GM19468 (cell line): ENCODE data around the gene MSH5.

Experiments
- ATAC-seq: cut with Tn5 transposase; IDR thresholded peaks from one replicate; pipeline ENCODE4 v1.9.1; 2021; ENCODE audit warnings: mild to moderate bottlenecking, moderate library complexity, moderate number of reproducible peaks; ENCODE audit not compliant: unreplicated experiment; ENCODE audit errors: extremely low read depth

Gene MSH5

DNA sequence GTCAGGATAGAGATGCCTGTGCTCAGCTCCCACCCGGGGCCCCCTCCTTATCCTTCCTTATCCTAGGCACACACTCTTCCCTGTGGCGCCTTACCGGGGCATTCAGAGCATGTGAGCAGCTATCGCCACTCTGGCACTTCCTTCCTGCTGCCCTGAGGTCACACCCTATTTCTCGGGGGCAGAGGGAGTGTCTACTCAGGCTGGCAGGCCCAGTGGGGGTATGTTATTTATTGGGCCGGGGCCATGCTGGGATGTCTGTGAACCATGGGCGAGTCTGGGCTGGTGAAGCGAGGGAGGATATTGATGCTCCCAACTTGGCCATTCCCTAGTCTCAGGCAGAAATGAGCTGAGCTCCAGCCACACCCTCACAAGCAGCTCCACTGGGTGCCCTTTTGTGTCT lies 28.6 kb upstream of the MSH5 start:
- ATAC-seq: no peak

DNA sequence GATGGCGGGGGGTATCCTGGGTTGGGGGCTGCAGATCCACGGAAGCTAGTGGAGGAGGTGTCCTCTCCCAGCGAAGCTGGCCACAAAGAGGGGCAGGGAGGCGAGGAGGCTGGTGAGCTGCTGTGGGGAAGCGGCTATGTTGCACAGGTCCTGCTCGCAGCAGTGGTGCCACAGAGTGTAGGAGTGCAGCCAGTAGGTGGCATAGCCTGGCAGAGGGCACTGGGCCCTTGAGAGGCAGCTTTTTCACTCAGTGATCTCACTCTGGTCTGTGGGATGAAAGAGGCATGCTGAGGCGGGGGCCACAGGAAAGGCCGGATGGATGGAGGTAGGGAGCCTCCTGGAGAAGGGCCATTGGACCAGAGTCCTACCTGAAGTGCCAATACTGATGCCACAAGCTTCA lies 27.5 kb upstream of the MSH5 start:
- ATAC-seq: no peak

DNA sequence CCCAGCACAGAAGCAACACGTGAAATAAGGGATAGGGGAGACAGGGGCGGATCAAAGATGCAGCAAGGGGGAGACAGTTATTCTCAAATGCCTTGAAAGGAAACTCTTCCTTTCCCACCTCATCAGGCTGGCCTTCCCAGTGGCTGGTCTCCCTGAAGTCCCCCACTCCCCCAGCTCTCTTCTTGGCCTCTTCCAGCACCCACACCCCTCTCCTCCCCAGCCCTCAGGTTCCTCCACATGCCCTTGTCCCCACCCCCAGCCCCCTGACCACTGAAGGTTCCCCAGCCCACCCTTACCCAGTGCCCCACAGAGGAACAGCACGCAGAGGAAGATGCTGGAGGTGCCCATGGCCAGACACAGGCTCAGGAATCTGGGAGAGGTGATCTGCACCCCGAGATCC lies 26.3 kb upstream of the MSH5 start:
- ATAC-seq: no peak

DNA sequence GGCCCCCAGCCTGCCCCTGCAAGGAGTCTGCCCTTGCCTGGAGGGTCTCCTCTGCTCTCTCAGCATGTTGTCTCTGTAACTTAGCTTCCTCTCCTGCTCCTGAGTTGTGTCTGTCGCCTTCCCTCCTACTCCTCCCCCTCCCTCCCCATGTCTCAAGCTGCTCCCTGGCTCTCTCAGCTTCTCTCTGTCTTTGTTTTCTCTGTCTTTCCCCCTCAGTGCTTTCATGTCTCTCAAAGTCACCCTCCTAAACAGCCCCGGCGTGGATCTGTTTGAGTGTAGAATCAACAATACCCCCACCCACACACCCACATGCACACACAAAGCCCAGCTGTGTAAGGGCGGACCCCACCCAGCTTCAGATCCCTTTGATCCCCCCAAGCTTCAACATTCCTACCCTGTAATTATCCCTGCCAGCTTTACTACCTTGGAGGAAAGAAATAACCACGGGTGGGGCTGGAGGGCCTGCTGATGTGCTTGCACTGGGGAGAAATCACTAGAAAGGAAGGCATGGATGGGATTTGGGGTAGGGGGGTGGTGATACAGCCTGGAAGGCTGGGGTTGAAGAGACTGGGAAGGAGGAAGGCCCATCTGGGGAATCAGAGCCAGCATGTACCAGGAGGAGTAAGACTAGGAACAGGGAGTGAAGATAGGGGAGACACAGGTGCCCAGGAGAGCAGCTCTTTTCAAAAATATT lies 25.7 kb upstream of the MSH5 start:
- ATAC-seq: no peak

DNA sequence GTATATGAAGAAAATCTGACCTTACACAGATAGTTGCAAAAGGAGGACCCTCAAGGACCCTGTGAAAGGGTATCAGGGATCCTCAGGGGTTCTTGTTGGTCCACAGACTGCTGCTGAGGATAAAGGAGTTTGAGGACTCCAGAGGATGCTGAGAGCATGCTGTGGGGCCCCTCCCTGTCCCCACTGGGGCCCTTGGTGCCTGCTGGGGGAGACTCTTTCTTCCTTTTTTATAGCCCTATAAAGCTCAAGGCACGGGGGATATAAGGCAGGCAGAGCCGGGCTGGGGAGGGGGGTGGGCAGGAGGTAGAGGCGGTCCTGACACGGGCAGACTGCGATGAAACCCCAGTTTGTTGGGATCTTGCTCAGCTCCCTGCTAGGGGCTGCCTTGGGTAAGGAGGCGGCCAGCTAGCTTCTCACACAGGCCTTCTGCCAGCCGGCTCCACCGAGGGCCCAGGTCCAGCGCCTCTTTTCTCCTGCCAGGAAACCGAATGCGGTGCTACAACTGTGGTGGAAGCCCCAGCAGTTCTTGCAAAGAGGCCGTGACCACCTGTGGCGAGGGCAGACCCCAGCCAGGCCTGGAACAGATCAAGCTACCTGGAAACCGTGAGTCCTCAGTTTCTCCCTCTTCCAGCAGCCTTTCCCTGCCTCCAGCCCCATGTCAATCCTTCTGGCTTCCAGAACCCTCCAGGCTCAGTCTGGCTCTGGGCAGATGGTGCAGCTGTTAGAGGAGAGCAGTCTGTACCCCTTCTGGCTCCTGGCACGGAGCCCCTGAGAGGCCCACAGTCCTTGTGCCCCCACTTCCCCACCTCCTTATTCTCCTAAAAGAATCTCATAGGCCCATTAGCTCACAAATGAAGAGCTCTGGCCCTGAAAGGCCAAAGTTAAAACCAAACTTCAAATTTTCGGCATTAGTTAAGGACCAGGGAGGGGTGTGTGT lies 24.5 kb upstream of the MSH5 start, which contains the start of gene LY6G6D:
TSS of gene LY6G6D (plus strand) at position 327 of the 937 bp plus-strand sequence. CDS start at position 335, 8 bp downstream.
- no peak for ATAC-seq

DNA sequence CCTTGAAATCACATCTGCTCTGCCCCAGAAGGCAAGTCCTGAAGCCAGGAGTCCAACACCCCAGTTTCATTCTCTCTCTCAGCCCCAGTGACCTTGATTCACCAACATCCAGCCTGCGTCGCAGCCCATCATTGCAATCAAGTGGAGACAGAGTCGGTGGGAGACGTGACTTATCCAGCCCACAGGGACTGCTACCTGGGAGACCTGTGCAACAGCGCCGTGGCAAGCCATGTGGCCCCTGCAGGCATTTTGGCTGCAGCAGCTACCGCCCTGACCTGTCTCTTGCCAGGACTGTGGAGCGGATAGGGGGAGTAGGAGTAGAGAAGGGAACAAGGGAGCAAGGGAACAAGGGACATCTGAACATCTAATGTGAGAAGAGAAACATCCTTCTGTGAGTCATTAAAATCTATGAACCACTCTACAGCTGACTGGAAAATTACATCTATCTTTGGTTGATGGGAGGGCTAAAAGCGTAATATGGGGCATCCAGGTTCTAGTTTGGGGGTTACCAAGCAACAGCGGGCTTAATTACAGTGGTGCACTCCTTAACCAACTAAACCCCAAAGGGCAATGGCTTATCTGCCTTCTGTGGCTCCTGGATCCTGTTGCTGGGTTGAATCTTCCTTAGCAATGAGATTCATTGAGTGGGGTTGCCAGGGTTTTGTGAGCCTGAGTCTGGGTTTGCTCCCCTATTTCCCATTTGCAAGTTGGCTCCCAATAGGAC lies 22.1 kb upstream of the MSH5 start:
- no peak for ATAC-seq

DNA sequence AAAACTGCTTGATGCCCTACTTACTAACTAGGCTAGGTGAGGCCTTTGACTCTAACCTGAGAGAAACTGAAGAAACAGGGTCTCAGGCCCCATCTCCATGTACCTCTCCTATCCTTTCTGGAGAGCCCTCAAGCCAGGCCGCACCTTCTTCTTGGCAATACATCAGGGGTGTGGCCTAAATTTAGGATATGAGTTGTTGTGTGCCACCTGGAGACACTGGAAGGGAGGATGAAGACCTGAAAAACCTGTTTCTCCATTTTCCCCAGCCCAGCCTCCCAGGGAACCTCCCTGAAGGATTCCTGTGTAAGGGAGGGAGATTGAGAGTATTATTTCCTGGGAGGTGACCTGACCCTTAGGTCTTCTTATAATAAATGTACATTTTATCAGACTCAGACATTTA lies 21.5 kb upstream of the MSH5 start:
- no peak for ATAC-seq

DNA sequence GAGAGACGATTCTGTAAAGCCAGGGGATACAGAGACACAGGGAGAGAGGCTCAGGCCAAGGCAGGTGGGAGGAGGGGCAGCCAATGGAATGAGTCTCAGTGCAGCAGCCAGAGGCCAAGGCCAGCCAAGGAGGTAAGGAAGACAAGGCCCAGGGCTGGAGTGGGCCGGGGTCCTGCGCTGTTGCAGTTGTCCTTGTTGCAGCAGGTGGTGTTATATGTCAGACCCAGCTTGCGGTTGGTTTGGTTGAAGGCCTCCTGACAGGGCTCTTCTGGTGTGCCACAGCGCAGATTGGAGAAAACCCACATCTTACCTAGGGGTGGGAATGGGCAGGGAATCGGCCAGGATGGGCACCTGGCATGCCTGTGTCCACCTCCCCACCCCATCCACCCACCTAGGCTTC lies 20.8 kb upstream of the MSH5 start:
- ATAC-seq: no peak

DNA sequence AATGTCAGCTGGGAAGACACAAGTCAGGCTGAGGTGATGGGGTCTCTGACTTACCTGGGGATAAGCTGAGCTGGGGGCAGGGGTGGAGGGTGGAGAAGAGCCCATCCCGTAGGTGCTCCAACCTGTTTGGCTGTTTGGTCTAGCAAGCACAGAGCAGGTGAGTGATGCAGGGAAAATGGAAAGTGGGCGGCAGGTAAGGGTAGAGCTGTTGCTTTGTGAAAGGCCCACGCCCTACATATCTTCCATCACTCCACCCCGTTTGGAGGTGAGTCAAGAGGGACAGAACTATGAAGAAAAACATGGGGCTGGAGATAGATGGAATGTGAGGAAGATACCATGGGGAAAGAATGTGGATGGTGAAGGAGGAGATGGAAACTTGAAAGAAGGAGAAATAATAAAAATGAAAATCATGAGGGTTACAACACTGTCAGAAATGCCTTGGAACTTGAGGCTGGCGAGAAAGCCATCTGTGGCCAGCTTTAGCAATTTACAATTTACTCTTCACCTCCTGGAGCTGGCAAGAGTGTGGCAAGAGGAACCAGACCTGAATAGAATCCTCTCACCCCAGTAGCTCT lies 19.5 kb upstream of the MSH5 start:
- no peak for ATAC-seq

DNA sequence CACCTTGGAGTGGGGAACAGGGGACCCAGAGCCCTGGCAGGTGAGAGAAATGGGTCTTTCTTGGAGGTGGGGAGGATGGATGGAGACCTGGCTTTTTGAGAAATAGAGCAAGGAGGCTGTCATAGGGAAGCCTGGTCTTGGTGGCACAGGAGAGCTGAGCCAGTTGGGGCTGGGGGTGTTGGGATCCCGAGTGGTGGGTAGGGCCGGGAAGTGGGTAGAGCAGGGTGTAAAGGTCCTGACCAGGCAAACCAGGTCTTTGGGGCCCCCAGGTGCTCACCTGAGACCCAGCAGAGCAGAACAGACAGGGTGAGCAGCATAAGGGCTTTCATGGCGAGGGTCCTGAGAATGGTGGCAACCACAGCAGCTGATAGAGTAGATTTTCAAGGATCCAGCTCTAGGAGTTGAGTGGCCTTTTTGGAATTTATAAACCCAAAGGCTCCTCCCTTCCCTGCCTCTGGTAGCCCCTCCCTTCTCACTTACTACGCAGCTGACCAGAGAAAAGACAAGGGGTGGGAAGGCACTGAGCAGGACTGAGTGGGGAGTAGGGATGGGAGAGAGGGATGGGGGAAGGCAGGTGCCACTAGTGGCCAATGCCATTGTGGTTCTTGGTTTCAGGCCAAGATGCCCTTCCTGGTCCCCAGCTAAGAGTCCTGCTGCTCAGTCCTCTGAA lies 18.3 kb upstream of the MSH5 start, which contains the start of gene LY6G6C:
TSS of gene LY6G6C (minus strand) at position 396 of the 670 bp plus-strand sequence. CDS start at position 329, 67 bp downstream.
- no peak for ATAC-seq

DNA sequence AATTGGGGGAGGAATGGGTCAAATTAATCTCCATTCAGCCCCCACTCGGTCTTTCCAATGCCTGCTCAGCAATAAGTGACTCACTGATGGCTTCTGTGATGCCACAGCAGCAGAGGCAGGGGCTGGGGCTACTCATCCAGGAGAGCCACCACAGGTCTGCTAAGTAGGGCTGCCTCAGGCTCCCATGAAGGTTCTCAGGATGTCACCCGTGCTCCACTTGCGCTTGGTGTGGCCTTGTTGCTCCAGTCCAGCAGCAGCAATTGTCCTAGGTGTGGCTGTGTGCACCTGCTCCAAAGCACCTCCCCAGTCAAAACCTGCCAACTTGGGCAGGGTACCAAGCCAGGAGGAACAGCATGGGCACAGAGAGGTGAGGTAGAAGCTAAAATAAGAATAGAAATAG lies 17.6 kb upstream of the MSH5 start:
- ATAC-seq: no peak

DNA sequence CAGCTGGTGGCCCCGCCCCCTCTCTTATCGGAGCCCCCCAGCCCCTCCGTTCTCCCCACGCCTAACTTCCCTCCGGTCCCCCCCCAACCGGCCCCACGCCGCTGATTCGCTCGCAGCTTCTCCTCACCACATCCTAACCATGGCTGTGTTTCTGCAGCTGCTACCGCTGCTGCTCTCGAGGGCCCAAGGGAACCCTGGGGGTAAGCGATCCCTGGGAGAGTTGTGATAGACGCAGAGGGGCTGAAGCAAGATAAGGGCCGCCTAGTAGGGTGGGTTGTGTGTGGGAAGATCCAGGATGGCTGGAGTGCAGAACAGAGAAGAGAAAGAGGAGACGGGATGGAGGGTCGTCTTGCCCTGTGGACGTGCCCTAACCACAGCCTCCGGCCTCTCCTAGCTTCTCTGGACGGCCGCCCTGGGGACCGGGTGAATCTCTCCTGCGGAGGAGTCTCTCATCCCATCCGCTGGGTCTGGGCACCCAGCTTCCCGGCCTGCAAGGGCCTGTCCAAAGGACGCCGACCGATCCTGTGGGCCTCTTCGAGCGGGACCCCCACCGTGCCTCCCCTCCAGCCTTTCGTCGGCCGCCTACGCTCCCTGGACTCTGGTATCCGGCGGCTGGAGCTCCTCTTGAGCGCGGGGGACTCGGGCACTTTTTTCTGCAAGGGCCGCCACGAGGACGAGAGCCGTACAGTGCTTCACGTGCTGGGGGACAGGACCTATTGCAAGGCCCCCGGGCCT lies 16.4 kb upstream of the MSH5 start, which contains the start of gene MPIG6B:
TSS of gene MPIG6B (plus strand) at position 129 of the 735 bp plus-strand sequence. CDS start at position 140, 11 bp downstream.
- no peak for ATAC-seq

DNA sequence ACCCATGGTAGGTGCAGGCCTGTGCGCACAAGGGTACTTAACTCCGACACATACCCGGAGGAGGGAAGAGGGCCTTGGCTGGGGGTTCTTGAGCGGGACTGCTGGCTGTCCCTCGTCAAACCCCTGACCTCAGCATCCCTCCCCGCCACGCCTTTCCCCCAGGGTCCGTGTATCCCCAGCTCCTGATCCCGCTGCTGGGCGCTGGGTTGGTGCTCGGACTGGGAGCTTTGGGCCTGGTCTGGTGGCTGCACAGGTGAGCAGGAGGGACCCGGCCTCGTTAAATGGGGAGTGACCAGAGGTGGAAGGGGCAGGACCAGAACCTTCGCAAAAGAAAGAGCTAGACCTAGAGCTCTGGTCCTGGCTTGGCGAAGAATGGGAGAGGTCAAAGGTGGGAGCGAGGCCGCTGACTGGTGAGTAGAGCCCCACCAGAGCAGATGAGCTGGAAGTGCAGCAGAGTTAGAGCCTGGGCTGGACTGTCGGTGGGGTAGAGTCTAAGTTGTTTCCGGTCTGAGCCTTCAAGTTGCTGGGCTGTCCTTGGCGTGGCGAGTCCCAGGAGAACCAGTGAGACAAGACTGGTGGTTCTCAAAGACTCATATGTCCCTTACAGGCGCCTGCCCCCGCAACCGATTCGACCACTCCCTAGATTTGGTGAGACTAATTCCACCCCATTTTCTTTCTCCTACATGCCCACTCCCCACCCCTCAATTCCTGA lies 15.7 kb upstream of the MSH5 start:
- no peak for ATAC-seq

DNA sequence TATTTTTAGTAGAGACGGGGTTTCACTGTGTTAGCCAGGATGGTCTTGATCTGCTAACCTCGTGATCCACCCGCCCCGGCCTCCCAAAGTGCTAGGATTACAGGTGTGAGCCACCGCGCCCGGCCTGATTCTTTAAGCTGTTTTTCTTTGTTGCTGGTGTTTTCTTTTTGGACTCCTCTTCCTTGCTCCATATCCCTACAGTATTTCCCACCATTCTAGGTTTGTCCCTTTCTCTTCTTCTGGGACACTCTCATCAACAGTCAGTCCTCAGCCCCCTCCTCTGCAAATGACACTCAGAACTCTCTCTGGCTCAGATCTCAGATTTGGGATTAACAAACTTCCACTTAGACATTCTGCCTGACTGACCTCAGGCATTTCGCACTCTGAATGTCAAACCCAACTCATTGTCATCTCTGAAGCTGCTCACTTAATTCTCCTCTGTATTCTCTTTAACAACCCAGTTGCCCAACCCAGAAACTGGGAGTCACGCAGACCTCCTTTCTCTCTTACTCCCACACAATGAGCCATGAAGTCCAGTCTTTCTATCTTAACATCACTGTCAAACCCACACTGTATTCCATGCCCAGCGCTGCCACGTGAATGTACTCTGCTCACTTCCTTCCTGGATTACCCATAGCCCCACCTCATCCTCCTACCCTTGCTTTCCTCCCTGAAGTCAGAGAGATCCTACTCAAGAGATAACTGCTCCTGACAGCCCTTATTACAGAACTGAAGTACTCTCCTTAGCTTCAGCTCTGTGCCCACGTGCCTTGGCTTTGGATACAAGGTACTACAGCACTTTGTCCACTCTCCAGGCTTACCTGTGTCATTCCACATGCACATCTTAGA lies 14.1 kb upstream of the MSH5 start:
- ATAC-seq: no peak

DNA sequence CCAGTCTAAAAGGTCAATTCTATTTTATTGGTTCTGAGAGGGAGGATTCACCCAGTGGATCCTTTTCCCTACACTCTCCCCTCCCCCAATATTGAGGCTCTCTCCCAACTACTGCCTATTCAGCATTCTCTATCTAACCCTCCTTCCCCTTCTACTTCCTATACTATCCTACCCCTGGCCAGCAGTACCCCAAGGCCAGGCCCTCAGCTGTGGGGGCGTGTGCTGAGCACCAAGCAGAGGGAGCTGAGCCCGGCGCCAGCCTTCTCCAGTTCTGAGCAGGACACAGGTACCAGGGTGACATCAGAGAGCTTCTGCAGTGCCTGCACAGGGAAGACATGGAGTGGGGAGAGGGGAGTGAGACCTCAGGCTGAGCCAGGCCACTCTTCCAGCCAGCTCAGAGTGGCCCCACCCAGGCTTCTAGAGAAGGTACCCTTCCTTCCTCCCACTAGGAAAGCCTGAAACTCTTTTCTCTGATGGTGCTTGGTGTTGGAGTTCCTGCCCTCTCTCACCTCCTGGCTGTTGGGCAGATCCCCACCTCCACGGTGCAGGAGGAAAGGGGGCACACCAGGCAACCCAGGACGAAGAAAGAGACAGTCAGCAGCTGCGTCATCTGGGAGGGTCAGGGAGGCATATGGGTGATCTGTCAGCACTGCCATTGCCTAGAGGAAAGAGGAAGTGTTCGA lies 12.6 kb upstream of the MSH5 start:
- ATAC-seq: no peak

DNA sequence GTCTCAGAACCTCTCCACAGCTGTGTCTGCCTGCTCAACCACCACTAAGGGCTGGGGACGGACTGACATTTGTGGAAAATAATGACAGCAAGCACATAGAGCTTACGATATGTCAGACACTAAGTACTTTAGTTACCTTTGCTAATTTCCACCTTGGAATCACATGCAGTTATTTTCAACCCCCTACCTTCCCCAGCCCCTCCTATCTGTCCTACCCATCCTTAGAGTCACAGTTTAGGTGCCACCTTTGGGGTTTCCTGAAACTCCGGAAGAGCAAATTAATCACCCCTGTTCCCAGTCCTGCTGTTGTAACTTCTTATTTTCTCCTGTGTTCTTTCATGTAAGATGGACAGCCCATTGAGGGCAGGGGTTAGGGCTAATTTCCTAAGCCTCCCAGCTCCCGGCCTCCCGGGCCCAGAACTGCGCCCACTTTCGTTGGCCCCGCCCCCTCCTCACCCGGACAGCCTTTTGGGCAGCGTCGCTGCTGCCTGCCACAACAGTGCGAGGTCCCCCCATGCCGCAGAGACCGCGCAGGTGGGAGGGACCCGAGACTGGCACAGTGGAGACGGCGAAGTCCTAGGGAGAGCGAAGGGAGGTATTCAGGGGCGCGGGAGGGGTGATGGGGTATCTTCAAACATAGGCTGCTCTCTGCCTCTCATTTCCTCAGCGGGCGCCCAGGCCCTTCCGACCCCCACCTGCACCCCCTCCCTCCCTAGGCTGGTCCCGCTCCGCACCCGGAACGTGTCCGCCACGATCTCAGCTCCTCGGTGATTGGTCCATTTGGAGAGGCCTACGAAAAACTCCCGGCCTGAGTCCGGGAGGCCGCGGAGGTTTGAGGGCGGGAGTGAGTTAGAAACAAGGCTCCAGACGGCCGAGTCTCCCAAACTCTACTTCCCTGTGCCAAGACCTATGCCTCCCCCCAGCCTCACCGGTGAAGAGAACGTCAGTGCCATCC lies 11.8 kb upstream of the MSH5 start:
- no peak for ATAC-seq
